Heart left ventricle (tissue), 16 donors: ENCODE results near the gene PHF21A. TPM values are rescaled to one million over a fixed set of nuclear protein-coding genes. Genes with fewer than 3 reads are reported as not detected.

Source experiments
- ATAC-seq, 4 donors: fragments of 200-7000 bp; cut with Tn5 transposase; one replicate each; pipeline ENCODE4 v1.9.1; 2020 to 2022; ENCODE audit warnings: moderate library complexity in 4 of 4, mild to moderate bottlenecking in 3 of 4, moderate number of reproducible peaks in 1 of 4
- DNase-seq, 5 donors: peaks; one replicate each; pipeline ENCODE4 v3.0.0-alpha.2; 2020
- H3K27ac ChIP-seq, 12 donors: fragments of 200-600 bp; sonication (generic) in 4 of 12; one replicate each; pipeline versions ENCODE4 v1.5.0 to v1.8.0; 2016 to 2022; ENCODE audit warnings: mild to moderate bottlenecking in 2 of 12
- H3K27me3 ChIP-seq, 9 donors: fragments of 200-600 bp; sonication (generic) in 2 of 9; one replicate each; pipeline versions ENCODE4 v1.5.1 to v1.8.0; 2016 to 2022; ENCODE audit warnings: mild to moderate bottlenecking in 3 of 9
- H3K36me3 ChIP-seq, 9 donors: fragments of 200-600 bp; sonication (generic) in 2 of 9; one replicate each; pipeline versions ENCODE4 v1.5.0 to v1.8.0; 2018 to 2022; ENCODE audit warnings: mild to moderate bottlenecking in 2 of 9
- H3K4me1 ChIP-seq, 12 donors: fragments of 200-600 bp; sonication (generic) in 4 of 12; one replicate each; pipeline versions ENCODE4 v1.5.0 to v1.8.0; 2016 to 2022; ENCODE audit warnings: mild to moderate bottlenecking in 3 of 12
- H3K4me3 ChIP-seq, 12 donors: fragments of 200-600 bp; sonication (generic) in 4 of 12; one replicate each; pipeline versions ENCODE4 v1.5.0 to v1.8.0; 2017 to 2022; ENCODE audit warnings: mild to moderate bottlenecking in 9 of 12, moderate library complexity in 4 of 12
- H3K9me3 ChIP-seq, 12 donors: fragments of 200-600 bp; sonication (generic) in 4 of 12; one replicate each; pipeline versions ENCODE4 v1.5.0 to v1.8.0; 2016 to 2022; ENCODE audit warnings: mild to moderate bottlenecking in 1 of 12
- POLR2A ChIP-seq, 2 donors: fragments of 450-650 bp; IDR thresholded peaks; one replicate each; pipeline ENCODE4 v1.6.1; 2017; ENCODE audit warnings: antibody characterized with exemption in 2 of 2, mild to moderate bottlenecking in 2 of 2, moderate library complexity in 2 of 2
- WGBS, 4 donors: extraction: QIAGEN DNeasy Blood & Tissue Kit in 2 of 4; methylation state at CpG; one replicate each; pipeline versions ENCODE4 v1.1.5 to v1.1.7; 2013 to 2018; 5-methylcytosine and 5-hydroxymethylcytosine counted together
- intact Hi-C, 10 donors: fragments of 100-400 bp; cut with DNase I; formaldehyde crosslinking; loops; one replicate each; pipeline versions ENCODE4 v1.11.1 to v1.14.2; 2022
- polyA plus RNA-seq, 2 donors: library from polyadenylated mRNA; stranded (reverse); fragments of 200-250 nt; gene quantifications; one replicate each; pipeline ENCODE4 v1.2.3, GENCODE V29; 2013
- total RNA-seq, 9 donors: library from RNA; depleted of rRNA in 2 of 9; stranded (reverse); fragments of >200 nt in 2 of 9; fragmentation: NEBNext Ultra II Directional in 3 of 9; extraction: Animal tissue kit (Norgen Biotek cat#: 25700) in 3 of 9; gene quantifications; one replicate each; pipeline versions ENCODE4 v1.1.0 to v1.2.4, GENCODE V29; 2016 to 2023
- TF ChIP-seq, protein P1 (sequence below), 12 donors: fragments of 200-600 bp; sonication (generic) in 4 of 12; IDR thresholded peaks; one replicate each; pipeline versions ENCODE4 v1.5.0 to v1.8.0; 2018 to 2022; ENCODE audit warnings: antibody characterized with exemption in 12 of 12, mild to moderate bottlenecking in 5 of 12
- donor health status: ischemic (EF 13 %, LVEDD 7.1; RV severe dilation, severe dysfunction).
- donor health status: healthy with polysubstance abuse.
- donor health status: DM: no; HTN: yes; CAD: no.
- donor health status: DM: no; HTN: no; CAD: no.
- donor health status: ischemic (EF 25% LVEDD 6.9; RV normal size, moderate dysfunction).
- donor health status: ischemic (EF 25% LVEDD 5.7; RV mildly dilated, moderate dysfunction).
- donor health status: healthy.
- donor health status: DM: yes; HTN: yes; CAD: no.
- donor health status: ischemic (EF 35%, LVEDD 5.7; RV mildly dilated, moderate dysfunction).
- donor health status: nonischemic (EF 11% LVEDD 7.7; RV severe dilation, severe dysfunction).
- donor health status: DM: yes; HTN: yes; CAD: no.
- donor health status: PGD.
- donor health status: ischemic (EF 29% LVEDD 5.4; RV normal size, mild dysfunction).
- donor health status: nonischemic (EF 23%, LVEDD 6.1; RV moderate dilation, normal function).

Gene PHF21A
- total and polyA plus RNA-seq, 11 donors = 16.5 to 45.9 (median 36.1) TPM

- Histone ChIP-seq H3K9me3 (no peaks in the 10 kb centered on the region), H3K27me3 (no peaks in the 10 kb centered on the region), H3K4me3 (peak overlapping the region in 6 of 12 donors; percentile 69 to 92 (median 76)), H3K27ac (peak overlapping the region in 10 of 12 donors; percentile 81 to 98 (median 93)), H3K36me3 (no peaks in the 10 kb centered on the region), H3K4me1 (peaks cover 0 to 29% (median 13%) of the 10 kb centered on the region in 12 donors)
- WGBS, 4 donors = 69 to 71% (median 70%) methylated on average over 7 of the region's 7 CpGs
- intact Hi-C loops = loop anchor here in 6 of 10 donors (2.0 to 10.0 kb wide), 8 partner anchors 76 to 192 kb away; no protein-coding TSS in a partner anchor
- TF ChIP-seq, protein P1, sequence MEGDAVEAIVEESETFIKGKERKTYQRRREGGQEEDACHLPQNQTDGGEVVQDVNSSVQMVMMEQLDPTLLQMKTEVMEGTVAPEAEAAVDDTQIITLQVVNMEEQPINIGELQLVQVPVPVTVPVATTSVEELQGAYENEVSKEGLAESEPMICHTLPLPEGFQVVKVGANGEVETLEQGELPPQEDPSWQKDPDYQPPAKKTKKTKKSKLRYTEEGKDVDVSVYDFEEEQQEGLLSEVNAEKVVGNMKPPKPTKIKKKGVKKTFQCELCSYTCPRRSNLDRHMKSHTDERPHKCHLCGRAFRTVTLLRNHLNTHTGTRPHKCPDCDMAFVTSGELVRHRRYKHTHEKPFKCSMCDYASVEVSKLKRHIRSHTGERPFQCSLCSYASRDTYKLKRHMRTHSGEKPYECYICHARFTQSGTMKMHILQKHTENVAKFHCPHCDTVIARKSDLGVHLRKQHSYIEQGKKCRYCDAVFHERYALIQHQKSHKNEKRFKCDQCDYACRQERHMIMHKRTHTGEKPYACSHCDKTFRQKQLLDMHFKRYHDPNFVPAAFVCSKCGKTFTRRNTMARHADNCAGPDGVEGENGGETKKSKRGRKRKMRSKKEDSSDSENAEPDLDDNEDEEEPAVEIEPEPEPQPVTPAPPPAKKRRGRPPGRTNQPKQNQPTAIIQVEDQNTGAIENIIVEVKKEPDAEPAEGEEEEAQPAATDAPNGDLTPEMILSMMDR (IDR thresholded peaks at IDR 0.05) = no peak
- TF ChIP-seq POLR2A (IDR thresholded peaks at IDR 0.05) = no peak
- ATAC-seq = no peak
- no peak for DNase-seq
Measured at GRCh38 chr11:46122945-46123715, 1.9 kb upstream of the PHF21A start.

DNA sequence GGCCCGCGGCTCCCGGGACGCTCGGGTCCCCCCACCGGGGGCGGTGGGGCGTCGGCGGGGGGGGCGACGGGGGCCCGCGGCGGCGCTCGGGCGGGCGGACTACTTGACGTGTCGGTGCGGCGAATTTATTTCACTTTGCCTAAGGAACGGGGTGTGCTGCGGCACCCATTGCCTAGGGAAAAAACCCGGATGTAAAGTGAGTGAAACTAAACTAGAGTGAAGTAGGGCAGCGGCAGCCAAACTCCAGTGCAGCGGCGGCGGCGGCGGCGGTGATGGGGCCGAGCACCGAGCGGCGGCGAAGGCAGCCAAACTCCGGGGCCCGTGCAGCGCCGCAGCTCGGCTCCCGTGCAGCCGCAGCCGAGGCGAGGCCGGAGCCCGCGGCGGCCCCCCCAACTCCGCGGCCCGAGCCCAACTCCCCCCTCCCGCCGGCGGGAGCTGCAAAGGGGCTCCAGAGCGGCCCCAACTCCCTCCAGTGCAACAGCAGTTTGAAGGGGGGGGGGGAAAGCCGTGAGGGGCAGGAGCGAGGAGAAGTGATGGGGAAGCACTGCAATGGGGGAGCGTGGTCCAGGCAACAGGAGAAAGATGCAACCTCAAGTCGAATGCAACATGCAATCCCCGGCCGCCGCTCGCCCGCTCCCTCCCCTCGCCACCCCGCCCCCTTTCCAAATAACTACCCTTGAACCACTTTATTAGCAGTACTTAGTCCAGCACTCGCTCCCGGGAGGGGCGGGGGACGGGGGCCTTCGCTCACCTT, 647 bp upstream of the PHF21A start:
- H3K9me3 ChIP-seq = no peaks in the 10 kb centered on the region
- 0 to 1% (median 1%) methylated on average over 38 to 74 of the region's 74 CpGs for WGBS, 4 donors
- no peaks in the 10 kb centered on the region for H3K27me3 ChIP-seq
- TF ChIP-seq, protein P1 (IDR thresholded peaks at IDR 0.05) = no peak
- TF ChIP-seq POLR2A (IDR thresholded peaks at IDR 0.05) = no peak
- peak overlapping the region; percentile 50 to 92 (median 74) for H3K4me3 ChIP-seq
- DNase-seq = peak; percentile 80 to 87 (median 83)
- H3K27ac ChIP-seq = peak overlapping the region; percentile 43 to 98 (median 92)
- H3K4me1 ChIP-seq = peaks cover 0 to 35% (median 24%) of the 10 kb centered on the region in 12 donors
- ATAC-seq = peak in 3 of 4 donors; percentile 4 to 51 (median 42)
- intact Hi-C loops = loop anchor here in 7 of 10 donors (2.0 to 10.0 kb wide), 9 partner anchors 75 to 193 kb away; no protein-coding TSS in a partner anchor
- H3K36me3 ChIP-seq = no peaks in the 10 kb centered on the region

DNA sequence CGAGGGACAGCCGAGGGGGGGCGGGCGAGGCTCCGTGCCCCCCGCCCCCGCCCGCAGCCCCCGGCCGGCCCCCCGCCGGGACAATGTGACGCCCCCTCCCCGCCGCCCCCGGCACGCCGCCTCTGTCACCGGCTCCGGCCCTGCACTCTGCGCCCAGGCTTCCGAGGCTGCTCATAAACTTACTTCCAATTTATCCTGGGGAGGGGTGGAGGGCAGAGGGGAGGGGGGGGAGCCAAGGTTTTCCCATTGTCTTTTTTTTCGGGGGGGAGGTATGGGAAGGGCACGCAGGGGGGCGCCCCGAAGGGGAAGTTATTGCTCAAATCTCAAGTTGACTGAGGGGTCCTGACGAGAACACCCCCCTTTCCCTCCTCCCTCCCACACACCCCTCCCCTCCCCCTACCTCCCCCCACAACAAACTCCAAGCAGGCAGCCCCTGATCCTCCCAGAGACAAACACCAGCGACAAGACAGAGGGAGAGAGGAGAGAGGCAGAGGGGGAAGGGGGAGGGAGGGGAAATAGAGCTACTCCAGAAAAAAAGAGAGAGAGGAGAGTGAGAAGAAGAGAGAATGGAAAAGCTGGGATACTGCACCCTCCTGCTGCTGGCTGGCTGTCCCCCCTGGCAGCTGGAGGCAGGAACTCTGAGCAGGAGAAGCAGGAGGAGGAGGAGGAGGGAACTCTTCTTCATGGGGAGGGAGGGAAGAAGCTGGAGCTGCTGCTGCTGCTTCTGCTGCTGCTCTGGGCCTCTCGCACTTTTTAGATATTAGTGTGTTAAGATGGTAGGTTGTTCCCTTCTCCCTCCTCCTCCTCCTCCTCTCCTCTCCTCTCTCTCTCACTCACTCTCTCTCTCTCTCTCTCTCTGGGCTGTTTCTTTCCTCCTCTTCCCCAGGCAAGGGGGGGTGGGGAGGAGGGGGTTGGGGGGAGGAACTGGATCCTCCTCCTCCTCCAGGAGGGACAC, 631 bp downstream of the PHF21A start:
- DNase-seq (peak; percentile 54 to 68 (median 61)), ATAC-seq (peak; percentile 67 to 82 (median 74))
- no peaks in the 10 kb centered on the region for H3K9me3 ChIP-seq
- intact Hi-C loops = loop anchor here in 6 of 10 donors (2.0 to 10.0 kb wide), 8 partner anchors 73 to 194 kb away; no protein-coding TSS in a partner anchor
- peak overlapping the region; percentile 84 to 98 (median 94) for H3K27ac ChIP-seq
- no peak for TF ChIP-seq POLR2A (IDR thresholded peaks at IDR 0.05)
- TF ChIP-seq, protein P1 (IDR thresholded peaks at IDR 0.05) = no peak
- H3K27me3 ChIP-seq = no peaks in the 10 kb centered on the region
- H3K4me1 ChIP-seq = peaks cover 0 to 48% (median 37%) of the 10 kb centered on the region in 12 donors
- WGBS, 4 donors = 0 to 2% (median 1%) methylated on average over 9 to 29 of the region's 29 CpGs
- H3K4me3 ChIP-seq = peak overlapping the region; percentile 55 to 92 (median 74)
- no peaks in the 10 kb centered on the region for H3K36me3 ChIP-seq
